PFSK-1 (cell line): ENCODE measurements around the gene TXNDC8.

Source experiments
- FOXP2 ChIP-seq: optimal IDR thresholded peaks from 2 replicates; pipeline ENCODE3; 2011; ENCODE audit warnings: borderline replicate concordance, control low read depth, inconsistent platforms; ENCODE audit not compliant: insufficient read depth; ENCODE audit errors: extremely low read length, extremely low read depth
- POLR2AphosphoS5 ChIP-seq: IDR thresholded peaks from 2 replicates; pipeline ENCODE4 v1.6.1; 2012; ENCODE audit warnings: low read depth, mild to moderate bottlenecking, control low read depth, low read length, moderate library complexity
- REST ChIP-seq, 2 experiments: IDR thresholded peaks; 2 replicates each; pipeline versions ENCODE4 v1.6.1 to v1.8.0; 2011 to 2012; ENCODE audit warnings: low read depth in 2 of 2, low read length in 2 of 2, control low read depth in 1 of 2, inconsistent platforms in 1 of 2, mild to moderate bottlenecking in 1 of 2, moderate library complexity in 1 of 2; ENCODE audit not compliant: insufficient read depth in 1 of 2
- SIN3A ChIP-seq: IDR thresholded peaks from 2 replicates; pipeline ENCODE4 v1.6.1; 2012; ENCODE audit warnings: mild to moderate bottlenecking, low read length, moderate library complexity, borderline replicate concordance; ENCODE audit not compliant: insufficient read depth
- TAF1 ChIP-seq: IDR thresholded peaks from 2 replicates; pipeline ENCODE4 v1.6.1; 2012; ENCODE audit warnings: low read length, control low read depth, borderline replicate concordance; ENCODE audit not compliant: insufficient read depth

The TXNDC8 gene

GRCh38 chr9:110336363-110336762, 1.3 kb downstream of the TXNDC8 start:
- no peak for TF ChIP-seq REST (IDR thresholded peaks at IDR 0.05; ENCODE audit: insufficient read depth in 1 of 2, low read depth in 2 of 2, low read length in 2 of 2)
- no peak for TF ChIP-seq TAF1
- TF ChIP-seq SIN3A: no peak
- TF ChIP-seq POLR2AphosphoS5: no peak
- TF ChIP-seq FOXP2: no peak

DNA sequence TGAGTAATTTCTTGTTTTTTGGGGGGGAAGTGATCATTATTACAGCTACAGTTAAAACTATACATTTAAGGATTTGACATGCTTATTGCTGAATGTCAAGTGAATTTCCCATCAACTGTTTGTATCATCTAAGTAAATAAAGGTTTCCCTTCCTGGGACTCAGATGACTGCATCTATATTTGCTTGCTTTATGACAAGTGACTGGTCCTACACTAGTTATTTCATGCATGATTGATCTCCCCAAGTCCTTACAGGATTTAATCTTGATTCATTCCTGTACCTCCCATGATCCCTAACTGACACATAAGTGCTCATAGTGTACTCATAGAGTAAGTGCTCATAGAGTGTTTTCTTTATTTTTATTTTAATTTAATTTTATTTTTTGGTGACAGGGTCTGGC, 2.8 kb downstream of the TXNDC8 start:
- TF ChIP-seq FOXP2: no peak
- no peak for TF ChIP-seq SIN3A
- TF ChIP-seq TAF1: no peak
- TF ChIP-seq POLR2AphosphoS5: no peak
- TF ChIP-seq REST (IDR thresholded peaks at IDR 0.05; ENCODE audit: insufficient read depth in 1 of 2, low read depth in 2 of 2, low read length in 2 of 2): no peak

GRCh38 chr9:110334183-110334582, 3.5 kb downstream of the TXNDC8 start:
- TF ChIP-seq REST (IDR thresholded peaks at IDR 0.05; ENCODE audit: insufficient read depth in 1 of 2, low read depth in 2 of 2, low read length in 2 of 2) (no peak), TAF1 (no peak), FOXP2 (no peak), SIN3A (no peak), POLR2AphosphoS5 (no peak)

- TF ChIP-seq SIN3A (no peak), FOXP2 (no peak), TAF1 (no peak), REST (IDR thresholded peaks at IDR 0.05; ENCODE audit: insufficient read depth in 1 of 2, low read depth in 2 of 2, low read length in 2 of 2) (no peak), POLR2AphosphoS5 (no peak)
Observed at GRCh38 chr9:110332766-110333165, 4.9 kb downstream of the TXNDC8 start.
